Measurements from ENCODE around the gene MED9.
A peak's percentile ranks its signal among the peaks of the same experiment; 100 is the strongest.

The MED9 gene

DNA sequence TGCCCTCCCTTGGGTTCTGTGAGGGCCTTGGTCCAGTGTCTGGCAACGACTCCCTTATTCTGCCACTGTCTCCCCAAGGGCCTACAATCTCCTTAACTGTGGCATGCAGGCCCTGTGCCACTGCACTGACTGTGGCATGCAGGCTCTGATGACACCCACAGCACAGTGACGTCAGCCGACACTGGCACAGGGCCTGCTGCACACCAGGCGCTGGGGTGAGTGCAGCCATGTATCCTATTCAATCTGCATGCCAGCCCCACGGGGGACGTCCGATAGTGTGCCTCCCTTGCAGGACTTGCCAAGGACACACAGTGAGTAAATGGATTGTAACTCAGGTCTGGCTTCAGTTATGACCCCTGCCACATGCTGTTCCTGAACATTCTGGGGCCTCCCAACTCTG is 59.2 kb downstream of the MED9 start:
- DNase-seq (ENCODE audit: low read depth), result no peak

GRCh38 chr17:17536702-17537101 is 59.9 kb downstream of the MED9 start:
- TF ChIP-seq, protein P1, sequence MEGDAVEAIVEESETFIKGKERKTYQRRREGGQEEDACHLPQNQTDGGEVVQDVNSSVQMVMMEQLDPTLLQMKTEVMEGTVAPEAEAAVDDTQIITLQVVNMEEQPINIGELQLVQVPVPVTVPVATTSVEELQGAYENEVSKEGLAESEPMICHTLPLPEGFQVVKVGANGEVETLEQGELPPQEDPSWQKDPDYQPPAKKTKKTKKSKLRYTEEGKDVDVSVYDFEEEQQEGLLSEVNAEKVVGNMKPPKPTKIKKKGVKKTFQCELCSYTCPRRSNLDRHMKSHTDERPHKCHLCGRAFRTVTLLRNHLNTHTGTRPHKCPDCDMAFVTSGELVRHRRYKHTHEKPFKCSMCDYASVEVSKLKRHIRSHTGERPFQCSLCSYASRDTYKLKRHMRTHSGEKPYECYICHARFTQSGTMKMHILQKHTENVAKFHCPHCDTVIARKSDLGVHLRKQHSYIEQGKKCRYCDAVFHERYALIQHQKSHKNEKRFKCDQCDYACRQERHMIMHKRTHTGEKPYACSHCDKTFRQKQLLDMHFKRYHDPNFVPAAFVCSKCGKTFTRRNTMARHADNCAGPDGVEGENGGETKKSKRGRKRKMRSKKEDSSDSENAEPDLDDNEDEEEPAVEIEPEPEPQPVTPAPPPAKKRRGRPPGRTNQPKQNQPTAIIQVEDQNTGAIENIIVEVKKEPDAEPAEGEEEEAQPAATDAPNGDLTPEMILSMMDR (IDR thresholded peaks at IDR 0.05; ENCODE audit: low read depth, low read length), result no peak
- TF ChIP-seq POLR2A (IDR thresholded peaks at IDR 0.05; ENCODE audit: extremely low read depth, insufficient read length) (no peak), MYC (IDR thresholded peaks at IDR 0.05; ENCODE audit: low read depth, low read length) (no peak)
- TF ChIP-seq, protein P2, sequence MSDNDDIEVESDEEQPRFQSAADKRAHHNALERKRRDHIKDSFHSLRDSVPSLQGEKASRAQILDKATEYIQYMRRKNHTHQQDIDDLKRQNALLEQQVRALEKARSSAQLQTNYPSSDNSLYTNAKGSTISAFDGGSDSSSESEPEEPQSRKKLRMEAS (IDR thresholded peaks at IDR 0.05; ENCODE audit: low read depth, low read length), result no peak
- H3K4me3 ChIP-seq (ENCODE audit: low read depth, low read length), result no peak overlapping the region
- DNase-seq (ENCODE audit: low read depth), result no peak

More for the DNA sequence above, 59.2 kb downstream of the MED9 start:
- TF ChIP-seq MYC (IDR thresholded peaks at IDR 0.05; ENCODE audit: low read depth, low read length), result no peak
- TF ChIP-seq POLR2A (IDR thresholded peaks at IDR 0.05; ENCODE audit: extremely low read depth, insufficient read length), result no peak
- TF ChIP-seq, protein P2 (IDR thresholded peaks at IDR 0.05; ENCODE audit: low read depth, low read length), result no peak
- TF ChIP-seq, protein P1 (IDR thresholded peaks at IDR 0.05; ENCODE audit: low read depth, low read length), result no peak
- no peak overlapping the region for H3K4me3 ChIP-seq (ENCODE audit: low read depth, low read length)

DNA sequence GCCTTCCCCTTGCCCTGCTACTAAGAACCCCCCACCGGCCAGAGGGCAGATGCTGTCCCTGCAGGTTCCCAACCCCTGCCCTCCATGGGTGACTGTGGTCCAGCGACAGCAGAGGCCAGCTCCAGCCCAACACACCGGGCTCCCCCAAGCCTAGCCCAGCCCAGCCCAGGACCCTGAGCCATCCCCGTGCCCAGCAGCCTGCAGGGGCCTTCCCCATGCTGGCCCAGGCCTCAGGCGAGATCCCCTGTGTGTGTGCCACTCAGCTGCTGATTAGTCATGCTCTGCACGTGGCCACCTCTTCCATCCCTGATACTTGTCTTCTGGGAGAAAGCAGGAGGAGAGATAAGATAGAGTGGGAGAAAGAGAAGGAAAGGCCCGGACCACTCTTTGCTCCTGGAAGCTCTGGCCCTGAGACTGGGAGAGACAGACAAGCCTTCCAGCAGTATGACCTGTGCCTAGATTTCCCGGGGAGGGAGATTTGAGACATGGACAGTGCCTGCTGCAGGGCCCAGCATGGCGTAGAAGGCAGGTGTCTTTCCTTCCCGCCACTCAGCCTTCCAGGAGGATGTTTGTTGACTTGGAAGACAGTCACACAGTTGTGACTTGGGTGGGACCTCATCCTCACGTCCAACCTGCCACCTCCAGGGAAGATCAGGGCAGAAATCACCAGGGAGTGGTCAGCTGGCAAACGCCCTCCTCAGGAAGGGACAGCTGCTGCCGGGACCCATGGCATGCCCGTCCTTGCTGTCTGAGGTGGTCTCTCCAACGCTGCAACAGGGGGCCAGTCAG is 60.7 kb downstream of the MED9 start:
- TF ChIP-seq, protein P1 (IDR thresholded peaks at IDR 0.05; ENCODE audit: low read depth, low read length), result no peak
- TF ChIP-seq POLR2A (IDR thresholded peaks at IDR 0.05; ENCODE audit: extremely low read depth, insufficient read length), result no peak
- TF ChIP-seq, protein P2 (IDR thresholded peaks at IDR 0.05; ENCODE audit: low read depth, low read length), result no peak
- no peak for TF ChIP-seq MYC (IDR thresholded peaks at IDR 0.05; ENCODE audit: low read depth, low read length)
- DNase-seq (ENCODE audit: low read depth), result no peak
- no peak overlapping the region for H3K4me3 ChIP-seq (ENCODE audit: low read depth, low read length)

GRCh38 chr17:17538417-17539391 is 61.9 kb downstream of the MED9 start:
- DNase-seq (ENCODE audit: low read depth), result peak; percentile 31
- no peak overlapping the region for H3K4me3 ChIP-seq (ENCODE audit: low read depth, low read length)
- TF ChIP-seq, protein P2 (IDR thresholded peaks at IDR 0.05; ENCODE audit: low read depth, low read length), result no peak
- TF ChIP-seq MYC (IDR thresholded peaks at IDR 0.05; ENCODE audit: low read depth, low read length) (no peak), POLR2A (IDR thresholded peaks at IDR 0.05; ENCODE audit: extremely low read depth, insufficient read length) (no peak)
- TF ChIP-seq, protein P1 (IDR thresholded peaks at IDR 0.05; ENCODE audit: low read depth, low read length), result no peak

DNA sequence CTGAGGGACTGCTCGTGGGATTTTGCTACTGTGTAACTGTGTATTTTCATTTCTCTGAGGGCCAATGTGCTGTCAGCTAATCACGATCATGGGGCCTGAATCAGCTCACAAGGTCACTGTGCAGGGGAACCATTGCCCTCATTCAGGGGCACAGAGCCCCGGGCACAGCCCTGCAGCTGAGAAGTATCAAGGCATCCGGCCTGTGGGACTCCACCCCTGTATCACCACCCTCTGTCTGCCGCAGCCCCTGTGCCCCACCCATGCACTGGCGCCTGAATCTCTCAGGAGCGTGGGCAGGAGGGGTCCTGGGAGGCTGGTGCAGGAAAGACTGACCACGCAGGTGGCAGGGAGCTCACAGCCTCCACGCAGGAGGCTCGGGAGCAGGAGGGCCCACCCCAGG is 62.8 kb downstream of the MED9 start:
- no peak for DNase-seq (ENCODE audit: low read depth)
- no peak overlapping the region for H3K4me3 ChIP-seq (ENCODE audit: low read depth, low read length)
- TF ChIP-seq, protein P2 (IDR thresholded peaks at IDR 0.05; ENCODE audit: low read depth, low read length), result no peak
- TF ChIP-seq, protein P1 (IDR thresholded peaks at IDR 0.05; ENCODE audit: low read depth, low read length), result no peak
- TF ChIP-seq POLR2A (IDR thresholded peaks at IDR 0.05; ENCODE audit: extremely low read depth, insufficient read length) (no peak), MYC (IDR thresholded peaks at IDR 0.05; ENCODE audit: low read depth, low read length) (no peak)
